Activated CD4-positive, alpha-beta T cell treated with anti-CD3 and anti-CD28 coated beads, Interleukin-2, amount 10 ng/mL, durations not matched to agents 7 days and 5 days (primary cell): Measurements from ENCODE around the gene SULT4A1. TPM values are rescaled to one million over a fixed set of nuclear protein-coding genes. Genes with fewer than 3 reads are reported as not detected.

Source experiments
- CTCF ChIA-PET: fragments of 350-600 bp; sonication (Branson Sonifier 250); formaldehyde crosslinking; loops from one replicate; lab custom pipeline; 2021; ENCODE audit warnings: antibody characterized with exemption; lab: Charles Lee
- POLR2A ChIA-PET: fragments of 350-600 bp; sonication (Branson Sonifier 250); formaldehyde crosslinking; loops from one replicate; lab custom pipeline; 2021; ENCODE audit warnings: antibody characterized with exemption; lab: Charles Lee
- DNase-seq: peaks from one replicate; pipeline ENCODE4 v3.0.0-alpha.2; 2020
- H3K27ac Mint-ChIP-seq: one replicate; pipeline ENCODE4 v1.8.0; 2021; ENCODE audit warnings: mild to moderate bottlenecking, moderate library complexity, mixed read lengths
- H3K27me3 Mint-ChIP-seq: one replicate; pipeline ENCODE4 v1.8.0; 2021; ENCODE audit warnings: mixed read lengths
- H3K36me3 Mint-ChIP-seq: one replicate; pipeline ENCODE4 v1.8.0; 2021; ENCODE audit warnings: low read depth, mixed read lengths
- H3K4me1 Mint-ChIP-seq: one replicate; pipeline ENCODE4 v1.8.0; 2021; ENCODE audit warnings: mixed read lengths
- H3K4me3 Mint-ChIP-seq: one replicate; pipeline ENCODE4 v1.8.0; 2021; ENCODE audit warnings: mild to moderate bottlenecking, moderate library complexity, mixed read lengths
- H3K9me3 Mint-ChIP-seq: one replicate; pipeline ENCODE4 v1.8.0; 2021; ENCODE audit warnings: mixed read lengths
- total RNA-seq, 2 experiments: library from RNA; stranded (reverse); gene quantifications; one replicate each; pipeline ENCODE4 v1.2.3, GENCODE V29; 2021

SULT4A1 gene
- total RNA-seq, 2 experiments from 2014 or later = not detected

DNA sequence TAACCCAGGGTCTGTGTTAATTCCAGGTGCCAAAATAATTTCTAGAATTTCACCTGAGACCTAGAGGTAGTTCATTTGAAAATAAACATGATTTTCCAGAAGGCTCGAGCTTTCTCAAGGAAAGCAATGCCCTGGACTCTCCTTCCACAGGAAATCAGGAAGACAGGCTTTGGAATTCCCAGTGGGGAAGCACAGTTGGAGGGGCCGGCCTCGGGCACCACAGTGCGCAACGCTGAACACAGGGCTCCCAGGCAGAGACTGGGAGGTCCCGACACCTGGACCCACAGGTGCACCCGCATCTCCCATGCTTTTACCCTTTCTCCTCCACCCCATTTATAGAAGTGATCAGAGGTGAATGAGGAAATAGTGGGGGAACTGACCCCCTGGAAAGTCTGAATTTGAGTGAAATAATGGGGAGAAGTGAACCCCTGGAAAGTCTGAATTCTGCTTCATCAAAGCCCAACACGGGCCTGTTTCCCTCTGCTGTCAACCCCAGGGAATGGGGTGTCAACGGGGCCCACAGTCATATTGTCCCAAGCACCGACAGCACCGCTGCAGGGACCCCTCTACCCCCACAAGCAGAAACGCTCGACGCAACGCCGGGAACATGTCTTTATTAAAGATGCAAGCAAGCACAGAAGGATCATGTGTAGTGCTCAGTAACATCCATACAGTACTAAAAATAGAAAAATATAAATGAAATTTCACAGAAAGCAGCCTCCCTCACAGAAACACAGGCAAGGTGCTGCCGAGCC, 38.2 kb downstream of the SULT4A1 start:
- Mint-ChIP-seq H3K4me3 (no peak overlapping the region), H3K9me3 (no peaks in the 10 kb centered on the region), H3K27ac (no peak overlapping the region), H3K27me3 (no peaks in the 10 kb centered on the region), H3K4me1 (no peaks in the 10 kb centered on the region), H3K36me3 (no peaks in the 10 kb centered on the region)
- DNase-seq = no peak
- ChIA-PET CTCF (no interaction called here), POLR2A (no interaction called here)

DNA sequence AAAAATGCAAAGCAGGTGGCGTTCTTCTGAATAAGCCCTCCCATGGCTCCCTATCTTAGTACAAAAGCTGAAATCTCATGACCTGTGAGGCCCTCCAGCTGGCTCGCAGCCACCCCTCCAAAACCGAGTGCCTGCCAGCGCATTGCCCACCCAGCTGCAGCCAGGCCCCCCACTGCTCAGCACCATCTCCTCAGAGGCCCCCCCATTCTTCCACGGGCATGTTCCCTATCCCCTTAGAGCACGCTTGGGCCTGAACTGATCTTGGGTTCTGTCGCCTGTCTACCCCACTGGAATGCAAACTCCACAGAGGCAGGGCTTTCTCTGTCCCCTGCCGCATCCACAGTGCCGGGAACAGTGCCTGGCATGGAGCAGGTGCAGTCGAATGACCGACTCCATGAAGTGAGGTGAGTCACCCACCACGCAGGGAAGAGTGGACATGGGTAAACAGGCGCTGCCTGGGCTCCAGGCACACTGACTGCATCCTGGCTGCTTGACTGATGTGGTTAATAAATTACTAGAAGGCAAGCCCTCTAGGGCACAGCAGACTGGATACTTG, 38.9 kb downstream of the SULT4A1 start:
- H3K27me3 Mint-ChIP-seq = no peaks in the 10 kb centered on the region
- no peaks in the 10 kb centered on the region for H3K9me3 Mint-ChIP-seq
- ChIA-PET POLR2A (no interaction called here), CTCF (no interaction called here)
- H3K27ac Mint-ChIP-seq = no peak overlapping the region
- H3K4me3 Mint-ChIP-seq = no peak overlapping the region
- H3K36me3 Mint-ChIP-seq = no peaks in the 10 kb centered on the region
- H3K4me1 Mint-ChIP-seq = no peaks in the 10 kb centered on the region
- DNase-seq = no peak

DNA sequence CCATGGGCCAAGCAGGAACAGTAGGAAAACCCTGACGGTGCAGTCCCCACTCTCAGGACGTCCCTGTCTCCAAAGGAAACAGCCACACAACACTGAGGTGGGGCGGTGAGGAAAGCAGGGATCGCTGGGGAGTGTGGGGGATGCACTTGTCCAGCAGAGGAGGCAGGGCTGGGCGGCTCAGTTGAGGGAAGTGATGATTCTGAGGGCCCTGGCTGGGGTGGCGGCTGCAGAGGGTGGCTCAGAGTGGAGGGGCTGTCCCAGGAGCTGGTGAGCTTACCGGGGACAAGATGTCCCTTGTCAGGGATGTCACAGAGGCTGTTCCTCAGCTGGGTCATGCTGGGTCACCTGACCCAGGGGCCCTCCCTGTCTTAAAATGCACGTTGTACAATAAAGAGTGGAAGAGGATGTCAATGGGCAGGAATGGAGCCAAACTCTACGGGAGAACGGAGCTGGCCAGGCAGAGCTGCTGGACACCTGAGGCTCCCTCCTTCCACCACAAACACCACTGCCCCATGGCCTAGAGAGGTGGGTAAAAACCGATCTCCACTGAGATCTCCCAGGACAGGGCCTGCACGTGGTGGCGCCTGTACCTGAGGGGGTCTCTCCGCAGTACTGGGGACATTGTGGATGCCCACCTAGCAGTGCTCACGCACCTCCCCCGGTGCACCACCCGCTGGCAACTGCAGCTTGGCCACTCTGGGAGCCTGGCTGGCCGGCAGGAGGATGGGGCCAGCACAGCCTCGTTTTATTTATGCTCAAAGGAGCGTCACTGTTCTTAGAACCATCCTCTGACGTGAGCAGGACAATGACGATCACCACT, 40.5 kb downstream of the SULT4A1 start:
- Mint-ChIP-seq H3K36me3 (no peaks in the 10 kb centered on the region), H3K27ac (no peak overlapping the region), H3K4me1 (no peaks in the 10 kb centered on the region), H3K4me3 (no peak overlapping the region), H3K9me3 (no peaks in the 10 kb centered on the region), H3K27me3 (no peaks in the 10 kb centered on the region)
- no peak for DNase-seq
- POLR2A ChIA-PET = no interaction called here
- CTCF ChIA-PET = no interaction called here

DNA sequence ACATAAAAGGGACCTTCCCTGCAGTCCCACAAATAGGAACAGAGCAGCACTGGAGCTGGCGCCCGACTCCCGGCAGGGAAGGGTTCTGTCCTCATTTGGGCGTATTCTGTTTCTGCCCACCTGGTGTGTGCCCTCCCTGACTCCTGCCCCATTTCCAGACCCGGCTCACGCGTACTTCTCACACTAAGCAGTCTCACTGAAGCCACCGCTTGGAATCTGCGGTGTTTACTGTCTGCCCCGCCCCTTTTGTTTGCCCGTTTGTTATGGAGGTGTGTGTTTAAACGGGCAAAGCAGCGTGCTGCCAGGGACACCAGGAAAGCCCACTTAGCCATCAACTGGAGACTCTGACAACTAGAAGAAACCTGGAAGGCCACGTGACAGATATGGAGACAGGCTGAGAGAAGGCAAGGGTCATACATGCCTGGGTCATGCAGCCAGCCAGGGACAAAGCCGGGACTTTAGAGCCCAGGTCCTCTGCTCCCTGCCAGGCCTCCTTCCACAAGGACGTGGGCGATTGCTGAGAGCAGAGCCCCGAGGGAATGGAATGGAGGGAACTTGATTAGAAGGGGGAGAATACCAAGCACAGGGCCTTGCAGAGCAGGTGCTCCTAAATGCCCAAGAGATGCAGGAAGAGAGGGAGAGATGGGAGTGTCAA, 41.5 kb downstream of the SULT4A1 start:
- H3K9me3 Mint-ChIP-seq = no peaks in the 10 kb centered on the region
- H3K4me3 Mint-ChIP-seq = no peak overlapping the region
- H3K36me3 Mint-ChIP-seq = no peaks in the 10 kb centered on the region
- DNase-seq = no peak
- POLR2A ChIA-PET = no interaction called here
- no peaks in the 10 kb centered on the region for H3K4me1 Mint-ChIP-seq
- no peak overlapping the region for H3K27ac Mint-ChIP-seq
- H3K27me3 Mint-ChIP-seq = no peaks in the 10 kb centered on the region
- CTCF ChIA-PET = no interaction called here

DNA sequence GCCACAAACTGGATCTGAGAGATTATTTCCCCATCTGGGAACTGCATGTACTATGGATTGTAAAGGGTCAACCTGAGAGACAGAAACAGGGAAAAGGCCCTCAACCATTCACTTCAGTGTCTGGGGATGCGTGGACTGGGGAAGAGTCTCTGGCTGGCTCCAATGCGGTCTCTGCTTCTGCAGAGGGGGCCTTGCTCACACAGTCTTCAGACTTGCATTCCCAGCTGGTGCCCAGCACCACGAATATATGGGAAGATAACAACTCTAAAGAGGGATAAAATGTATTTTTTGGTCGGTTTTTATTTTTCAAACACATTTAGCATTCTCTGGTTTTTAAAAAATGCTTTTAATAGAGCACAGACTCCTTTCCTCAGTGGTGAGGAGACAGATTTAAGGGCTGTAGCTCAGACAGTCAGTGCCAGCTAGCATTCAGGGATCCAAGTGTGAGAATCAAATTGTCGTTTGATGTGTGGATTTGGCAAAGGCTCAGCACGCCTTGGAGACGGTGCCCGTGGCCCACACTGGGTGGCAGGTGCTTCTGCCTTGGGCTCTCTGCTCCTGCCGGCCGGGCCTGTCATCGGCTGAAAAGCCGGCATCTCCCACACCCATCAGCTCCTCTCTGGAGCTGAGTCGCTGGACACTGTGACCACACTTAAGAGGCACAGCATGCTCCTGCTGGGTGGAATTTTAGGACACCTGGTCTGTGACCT, 42.2 kb downstream of the SULT4A1 start:
- H3K36me3 Mint-ChIP-seq = no peaks in the 10 kb centered on the region
- no peak overlapping the region for H3K27ac Mint-ChIP-seq
- DNase-seq = no peak
- no peak overlapping the region for H3K4me3 Mint-ChIP-seq
- CTCF ChIA-PET = no interaction called here
- no peaks in the 10 kb centered on the region for H3K9me3 Mint-ChIP-seq
- no peaks in the 10 kb centered on the region for H3K27me3 Mint-ChIP-seq
- POLR2A ChIA-PET = no interaction called here
- no peaks in the 10 kb centered on the region for H3K4me1 Mint-ChIP-seq

DNA sequence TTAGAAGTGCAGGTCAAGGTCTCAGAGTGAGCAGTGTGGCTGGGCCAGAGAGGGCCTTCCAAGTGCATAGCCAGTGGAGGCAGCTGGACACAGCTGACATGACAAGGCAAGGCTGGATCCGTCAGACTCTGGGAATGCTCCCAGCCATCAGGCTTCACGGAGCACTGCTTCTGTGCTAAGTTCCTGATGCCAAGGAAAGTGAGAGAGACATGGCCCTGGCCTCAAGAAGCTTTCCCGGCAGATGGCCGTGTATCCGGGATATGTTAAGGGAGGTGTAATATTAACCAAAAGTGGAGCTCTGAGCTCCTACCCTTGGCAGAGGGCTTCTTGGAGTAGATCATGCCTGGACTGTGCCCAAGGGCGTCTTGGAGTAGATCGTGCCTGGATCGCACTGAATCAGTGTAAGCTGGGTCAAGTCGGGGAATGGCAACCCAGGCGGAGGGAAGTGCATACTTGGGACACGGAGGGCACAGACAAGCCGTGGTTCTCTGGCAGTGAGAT, 42.8 kb downstream of the SULT4A1 start:
- H3K27ac Mint-ChIP-seq = no peak overlapping the region
- no peaks in the 10 kb centered on the region for H3K4me1 Mint-ChIP-seq
- no peak overlapping the region for H3K4me3 Mint-ChIP-seq
- CTCF ChIA-PET = no interaction called here
- H3K9me3 Mint-ChIP-seq = no peaks in the 10 kb centered on the region
- H3K27me3 Mint-ChIP-seq = no peaks in the 10 kb centered on the region
- no peak for DNase-seq
- POLR2A ChIA-PET = no interaction called here
- no peaks in the 10 kb centered on the region for H3K36me3 Mint-ChIP-seq

DNA sequence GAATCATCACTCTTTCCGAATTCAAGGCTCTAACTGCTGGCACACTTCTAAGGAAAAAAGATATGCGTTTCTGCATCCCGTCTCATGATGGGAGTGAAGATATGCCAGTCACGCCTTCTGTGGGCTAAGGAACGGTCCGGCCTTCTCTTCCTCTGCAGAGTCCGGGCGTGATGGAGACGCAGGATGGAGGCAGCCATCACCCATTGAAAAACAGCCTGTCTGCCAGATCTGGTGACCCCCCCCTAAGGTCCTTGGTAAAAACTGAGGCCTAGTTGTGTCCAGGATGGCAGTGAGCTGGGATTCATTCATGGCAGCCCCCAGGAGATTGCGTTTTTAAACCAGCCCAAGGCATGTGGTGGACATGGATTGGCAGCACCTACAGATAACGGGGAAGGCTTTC, 43.3 kb downstream of the SULT4A1 start:
- CTCF ChIA-PET = no interaction called here
- no peaks in the 10 kb centered on the region for H3K9me3 Mint-ChIP-seq
- no peaks in the 10 kb centered on the region for H3K27me3 Mint-ChIP-seq
- H3K36me3 Mint-ChIP-seq = peaks cover 4% of the 10 kb centered on the region
- no peak overlapping the region for H3K27ac Mint-ChIP-seq
- H3K4me1 Mint-ChIP-seq = peaks cover 4% of the 10 kb centered on the region
- POLR2A ChIA-PET = no interaction called here
- H3K4me3 Mint-ChIP-seq = no peak overlapping the region
- no peak for DNase-seq

DNA sequence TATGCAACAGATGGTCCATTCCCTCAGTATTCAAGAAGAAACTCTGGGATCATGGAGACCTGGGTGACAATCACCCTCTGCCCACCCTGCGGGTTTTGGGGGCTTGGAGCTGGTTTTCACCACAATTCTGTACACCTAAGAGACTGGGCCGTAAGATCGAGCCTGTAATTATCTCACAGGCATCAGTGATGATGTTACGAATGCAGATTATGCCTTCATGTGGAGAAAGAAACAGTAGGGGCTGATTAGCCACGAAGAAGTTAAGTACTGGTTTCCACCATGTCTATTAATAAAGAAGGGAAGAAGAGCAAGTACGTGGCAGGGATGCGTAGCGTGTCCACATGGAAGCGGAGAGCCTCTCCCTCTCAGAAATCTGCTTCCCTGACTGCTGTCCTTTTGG, 44.9 kb downstream of the SULT4A1 start:
- H3K9me3 Mint-ChIP-seq = no peaks in the 10 kb centered on the region
- H3K4me1 Mint-ChIP-seq = peaks cover 15% of the 10 kb centered on the region
- no peak for DNase-seq
- no peak overlapping the region for H3K27ac Mint-ChIP-seq
- H3K4me3 Mint-ChIP-seq = no peak overlapping the region
- peaks cover 4% of the 10 kb centered on the region for H3K36me3 Mint-ChIP-seq
- ChIA-PET POLR2A (no interaction called here), CTCF (no interaction called here)
- no peaks in the 10 kb centered on the region for H3K27me3 Mint-ChIP-seq

DNA sequence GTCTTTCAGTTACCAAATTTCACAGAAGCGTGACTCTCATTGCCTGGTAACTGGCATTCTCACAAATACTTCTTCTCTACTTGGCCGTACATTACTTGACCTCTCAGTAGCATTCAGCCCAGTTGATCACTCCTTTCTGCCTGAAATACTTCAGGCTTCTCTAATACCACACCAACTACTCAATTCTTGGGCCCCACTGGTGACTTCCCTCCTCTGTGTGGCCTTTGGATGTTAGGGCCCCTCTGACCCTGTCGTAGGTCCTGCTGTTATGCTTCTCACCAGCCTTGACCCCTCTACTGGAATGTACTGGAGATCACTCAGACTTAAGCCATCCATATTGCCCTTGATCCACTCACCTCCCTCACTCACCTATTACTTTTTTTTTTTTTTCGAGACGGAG, 48.0 kb downstream of the SULT4A1 start:
- Mint-ChIP-seq H3K27me3 (no peaks in the 10 kb centered on the region), H3K27ac (no peak overlapping the region), H3K4me3 (no peak overlapping the region), H3K4me1 (peaks cover 29% of the 10 kb centered on the region), H3K36me3 (peaks cover 7% of the 10 kb centered on the region), H3K9me3 (no peaks in the 10 kb centered on the region)
- POLR2A ChIA-PET = no interaction called here
- DNase-seq = no peak
- CTCF ChIA-PET = no interaction called here

DNA sequence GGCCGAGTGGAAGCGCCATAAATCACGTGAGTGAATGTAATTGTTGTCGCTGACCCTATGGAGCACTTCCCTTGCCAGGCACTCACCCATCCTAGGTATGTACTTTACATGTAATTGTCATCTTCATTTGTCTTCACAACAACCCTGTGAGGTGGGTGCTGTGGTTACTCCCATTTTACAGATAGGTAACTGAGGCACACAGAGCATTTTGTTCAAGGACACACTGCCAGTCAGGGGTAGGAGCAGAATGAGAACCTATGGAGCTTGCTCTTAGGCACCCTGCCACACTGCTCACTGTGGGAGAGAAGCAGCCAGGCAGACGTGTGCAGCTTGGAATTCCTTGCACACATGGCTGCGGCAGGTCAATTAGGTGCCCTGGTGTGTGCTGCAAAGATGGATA, 49.4 kb downstream of the SULT4A1 start:
- CTCF ChIA-PET = no interaction called here

DNA sequence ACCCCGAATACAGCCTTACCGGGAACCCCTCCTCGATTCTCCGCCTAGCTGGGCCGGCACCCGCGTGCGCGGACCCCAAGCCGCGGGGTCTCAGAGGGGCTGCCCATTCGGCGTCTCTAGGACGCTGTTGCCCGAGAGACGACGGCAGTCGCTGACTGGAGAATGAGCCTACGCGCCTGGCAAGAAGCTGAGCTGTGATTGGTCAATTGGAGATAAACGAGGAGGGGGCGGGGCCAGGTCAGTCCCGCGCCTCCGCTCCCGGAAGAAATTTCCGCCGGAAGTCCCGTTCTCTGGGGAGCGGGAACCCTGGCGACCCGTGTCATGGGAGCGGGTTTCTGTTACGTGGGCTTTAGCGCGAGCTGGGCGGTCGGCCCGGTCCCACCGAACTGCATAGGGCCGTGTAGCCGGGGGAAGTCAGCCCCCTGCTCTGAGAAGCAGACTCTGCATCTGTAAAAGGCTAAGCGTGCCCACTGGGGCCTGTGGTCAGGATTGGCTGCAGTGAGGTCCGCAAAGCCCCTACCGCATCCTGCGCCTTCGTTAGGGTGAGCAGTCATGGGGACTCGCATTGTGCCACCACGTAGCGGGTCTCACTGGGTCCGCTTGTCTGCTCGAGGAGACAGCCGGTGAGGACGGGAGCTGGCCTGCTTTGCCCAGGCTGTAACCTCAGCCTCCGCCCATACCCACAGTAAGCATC, 50.0 kb downstream of the SULT4A1 start, which contains the start of gene EFCAB6:
Gene EFCAB6 (minus strand): TSS at position 157 of the 694 bp plus-strand sequence. CDS start 29,987 bp downstream, outside the sequence.
- H3K27ac Mint-ChIP-seq = peak within 1 kb of the TSS; percentile 91
- CTCF ChIA-PET = interaction anchor here (0.8 kb wide), 1 partner anchor 26 kb away, joined by 3 read pairs; no protein-coding TSS in a partner anchor
- DNase-seq = peak; percentile 94
- POLR2A ChIA-PET = no interaction called here
- H3K4me1 Mint-ChIP-seq = peaks cover 29% of the 10 kb centered on the region
- peaks cover 7% of the 10 kb centered on the region for H3K36me3 Mint-ChIP-seq
- H3K9me3 Mint-ChIP-seq = no peaks in the 10 kb centered on the region
- H3K27me3 Mint-ChIP-seq = peaks cover 2% of the 10 kb centered on the region
- H3K4me3 Mint-ChIP-seq = peak within 1 kb of the TSS; percentile 92

More for the DNA sequence above, 49.4 kb downstream of the SULT4A1 start:
- POLR2A ChIA-PET = no interaction called here
- Mint-ChIP-seq H3K9me3 (no peaks in the 10 kb centered on the region), H3K27ac (peak overlapping the region; percentile 91), H3K4me1 (peaks cover 29% of the 10 kb centered on the region), H3K27me3 (no peaks in the 10 kb centered on the region), H3K4me3 (peak overlapping the region; percentile 92), H3K36me3 (peaks cover 7% of the 10 kb centered on the region)
- no peak for DNase-seq

DNA sequence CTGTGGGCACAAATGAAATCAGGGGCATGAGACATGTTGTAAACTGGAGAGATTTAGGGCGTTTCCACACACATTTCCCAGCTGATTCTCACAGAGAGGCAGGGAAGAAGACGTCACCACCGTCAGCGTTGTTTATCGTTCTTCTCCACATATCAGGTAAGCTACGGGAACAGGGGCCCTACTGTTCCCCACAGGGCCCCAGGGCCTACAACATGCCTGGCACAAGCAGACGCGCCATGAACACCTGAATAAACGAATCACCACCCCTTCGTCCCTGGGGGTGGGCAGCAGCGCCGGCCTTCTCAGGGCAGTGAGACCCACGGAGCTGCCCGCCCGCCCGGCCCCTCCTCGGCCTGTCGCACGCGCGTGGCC, 50.5 kb downstream of the SULT4A1 start:
- POLR2A ChIA-PET = no interaction called here
- peaks cover 7% of the 10 kb centered on the region for H3K36me3 Mint-ChIP-seq
- H3K9me3 Mint-ChIP-seq = no peaks in the 10 kb centered on the region
- CTCF ChIA-PET = interaction anchor here (0.8 kb wide), 1 partner anchor 26 kb away, joined by 3 read pairs; no protein-coding TSS in a partner anchor
- DNase-seq = peak; percentile 13
- peaks cover 29% of the 10 kb centered on the region for H3K4me1 Mint-ChIP-seq
- H3K27ac Mint-ChIP-seq = peak overlapping the region; percentile 91
- H3K4me3 Mint-ChIP-seq = peak overlapping the region; percentile 92
- H3K27me3 Mint-ChIP-seq = peaks cover 3% of the 10 kb centered on the region
